Left cardiac atrium (tissue), 4 donors: ENCODE data around the gene PAPOLA. TPM values are rescaled to one million over a fixed set of nuclear protein-coding genes. Genes with fewer than 3 reads are reported as not detected.
"Not testable (repeated sequence)": the region's sequence is repeated elsewhere in the genome, so short reads cannot be mapped to it uniquely, and the experiment has no call there.

Source experiments
- ATAC-seq, 2 donors: fragments of 200-7000 bp; cut with Tn5 transposase; one replicate each; pipeline ENCODE4 v1.9.1; 2020; ENCODE audit warnings: mild to moderate bottlenecking in 2 of 2, moderate library complexity in 2 of 2
- DNase-seq: peaks from one replicate; pipeline ENCODE4 v3.0.0-alpha.2; 2020
- intact Hi-C, 2 donors: fragments of 100-400 bp; cut with DNase I; formaldehyde crosslinking; loops; one replicate each; pipeline versions ENCODE4 v1.14.1 to v1.15.1; 2022 to 2023
- long read RNA-seq: library from polyadenylated mRNA; unstranded; transcript quantifications from one replicate; pipeline ENCODE4 v2.0.0, GENCODE V29; 2021
- total RNA-seq, 2 donors: library from RNA; stranded (reverse); fragmentation: NEBNext Ultra II Directional; extraction: Animal tissue kit (Norgen Biotek cat#: 25700); gene quantifications; one replicate each; pipeline ENCODE4 v1.2.1, GENCODE V29; 2021
- donor health status: DM: no; HTN: yes; CAD: no.
- donor health status: DM: no; HTN: yes; CAD: no; lungs with severe emphysema.
- donor health status: DM: yes; HTN: yes; CAD: no.
- donor health status: Dilated cardiomyopathy.

Gene PAPOLA
- 100 to 1,000 TPM; 125 to 151 TPM for total RNA-seq
- long read RNA-seq, full-length matches to known transcripts, result 62 of 90 reads
- long read RNA-seq, partial matches to known transcripts, result 12 of 90 reads
- long read RNA-seq, other reads (novel, unspliced or antisense), result 16 of 90 reads

DNA sequence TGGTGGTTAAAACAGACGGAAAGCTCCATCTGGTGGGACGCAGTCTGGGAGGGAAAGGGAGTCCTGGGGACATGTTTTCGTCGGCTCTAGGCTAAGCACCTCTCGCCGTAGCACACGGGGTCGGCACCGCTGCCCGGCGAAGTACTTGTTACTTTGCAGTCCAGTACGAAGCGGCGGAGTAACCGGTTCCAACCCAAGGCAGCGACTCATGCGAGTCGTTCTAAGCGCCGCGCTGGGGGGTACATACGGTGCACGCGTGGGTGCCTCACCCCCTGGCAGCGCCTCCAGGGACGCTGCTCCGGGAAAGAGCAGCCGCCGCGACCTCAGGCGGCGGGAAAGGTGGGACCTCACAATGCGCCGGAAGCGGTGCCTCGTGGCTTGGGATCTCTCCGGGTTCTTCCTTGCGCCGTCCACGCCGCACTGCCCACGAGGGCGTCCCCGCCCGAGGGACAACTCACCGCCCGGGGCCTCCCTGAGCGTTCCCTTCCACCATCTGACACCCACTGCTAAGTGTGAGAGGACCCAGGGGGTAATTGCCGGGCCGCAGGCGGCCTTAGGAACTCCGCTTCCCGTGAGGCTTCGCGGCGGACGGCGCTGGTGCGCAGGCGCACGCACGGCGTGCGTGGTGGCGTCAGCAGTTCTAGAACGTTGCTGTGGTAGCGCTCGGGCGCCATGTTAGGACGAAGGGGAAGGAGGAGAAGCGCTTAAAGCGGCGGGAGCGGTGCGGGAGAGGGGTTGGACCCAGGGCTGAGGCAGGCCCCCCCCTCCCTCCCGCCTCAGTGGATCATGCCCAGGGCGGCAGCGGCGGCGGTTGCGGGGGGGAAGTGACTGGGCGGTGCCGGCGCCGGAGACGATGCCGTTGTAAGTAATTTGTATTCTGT lies at the start of gene PAPOLA:
TSS of gene PAPOLA (plus strand) at position 643 of the 881 bp plus-strand sequence. CDS start at position 854, 211 bp downstream.
- peak; percentile 96 for DNase-seq
- intact Hi-C loops, result no loop called here
- peak; percentile 98 to 99 for ATAC-seq

DNA sequence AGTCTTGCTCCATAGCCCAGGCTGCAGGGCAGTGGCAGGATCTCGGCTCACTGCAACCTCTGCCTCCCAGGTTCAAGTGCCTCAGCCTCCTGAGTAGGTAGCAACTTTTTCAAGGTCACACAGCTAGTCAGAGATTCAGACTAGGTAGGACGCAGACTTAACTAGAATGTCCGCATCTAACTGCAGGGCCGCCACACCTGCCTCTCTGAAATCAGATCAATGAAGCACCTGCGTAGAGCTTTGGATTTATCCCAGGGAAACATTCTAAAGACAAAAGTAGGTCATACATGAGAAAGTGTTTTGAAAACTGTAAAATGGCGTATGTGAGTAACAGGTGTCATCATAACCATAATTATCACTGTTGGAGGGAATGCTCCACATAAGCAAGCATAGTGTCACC lies 49.5 kb upstream of the PAPOLA start:
- DNase-seq (no peak), ATAC-seq (no peak)
- intact Hi-C loops, result no loop called here

DNA sequence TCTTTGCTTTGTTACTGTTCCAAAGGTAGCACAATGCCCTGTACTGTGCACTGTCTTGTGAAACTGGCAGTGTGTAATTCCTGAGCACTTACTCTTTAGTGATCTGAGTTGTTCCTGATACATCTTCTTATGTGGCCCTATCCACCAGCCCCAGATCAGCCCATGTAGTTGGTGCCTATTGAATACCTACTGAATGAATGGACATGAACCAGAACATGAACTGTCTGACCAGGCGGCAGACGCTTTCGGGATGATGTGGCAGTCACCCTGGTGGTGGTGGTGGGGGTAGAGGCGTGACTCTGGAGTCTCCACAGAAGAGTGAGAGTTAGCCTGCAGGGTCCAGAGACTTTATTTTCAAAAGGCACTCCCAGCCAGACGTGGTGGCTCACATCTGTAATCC lies 46.6 kb upstream of the PAPOLA start:
- no peak for ATAC-seq
- intact Hi-C loops, result no loop called here
- no peak for DNase-seq

DNA sequence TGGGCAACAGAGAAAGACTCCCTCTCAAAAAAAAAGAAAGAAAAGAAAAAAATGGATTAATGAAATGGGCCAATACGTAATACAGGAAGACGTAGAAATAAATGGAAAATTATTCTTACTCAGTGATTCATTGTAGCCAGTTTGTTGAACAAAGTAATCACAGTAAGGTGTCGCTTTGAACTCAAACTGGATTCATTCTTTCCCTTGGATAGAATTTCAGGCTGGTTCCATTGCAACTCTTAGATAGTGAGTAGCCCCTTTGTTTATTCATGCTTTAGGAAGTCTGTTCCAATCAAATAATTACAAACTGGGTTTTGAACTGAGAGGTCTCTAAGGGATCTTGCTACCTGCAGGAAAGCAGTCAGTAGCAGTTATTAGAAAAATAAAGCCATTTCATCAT lies 42.3 kb upstream of the PAPOLA start:
- intact Hi-C loops, result no loop called here
- no peak for ATAC-seq
- DNase-seq, result no peak

DNA sequence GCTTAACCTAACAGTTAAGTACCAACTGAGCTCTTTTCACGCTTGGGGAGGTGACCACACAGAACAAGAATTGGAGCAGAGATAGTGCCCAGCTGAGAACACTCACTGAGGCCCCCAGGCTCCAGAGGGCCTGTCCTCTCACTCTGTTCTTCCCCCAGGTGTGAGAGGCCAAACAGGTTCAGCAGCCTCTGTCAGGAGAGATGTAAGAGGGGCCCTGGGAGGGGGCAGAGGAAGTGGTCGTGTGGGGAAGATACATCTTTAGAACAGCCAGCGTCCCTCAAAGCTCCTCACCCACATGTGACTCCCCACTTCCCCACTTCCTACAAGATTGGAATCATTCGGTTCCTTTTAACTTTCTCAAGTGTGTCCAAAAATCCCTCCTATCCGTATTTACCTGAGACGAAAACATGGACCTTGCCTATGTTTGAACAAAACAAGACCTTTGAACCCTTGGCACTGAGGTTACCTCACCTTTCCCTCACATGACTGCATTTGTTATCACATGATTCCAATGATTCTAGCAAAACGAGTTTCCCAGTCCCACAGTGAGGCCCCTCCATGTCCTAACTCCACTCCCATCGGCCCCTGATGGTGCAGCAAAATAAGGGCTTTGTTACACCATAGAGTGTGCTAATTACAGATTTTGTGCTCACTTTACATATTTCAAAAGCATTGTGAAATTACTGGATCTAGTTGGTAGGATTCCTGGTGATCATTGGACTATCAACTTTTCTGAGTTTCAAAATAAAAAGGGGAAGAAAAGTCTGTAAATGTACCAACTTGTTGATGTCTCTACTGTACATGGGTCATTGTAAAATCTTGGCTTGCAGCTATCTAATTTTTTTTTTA lies 40.0 kb upstream of the PAPOLA start:
- intact Hi-C loops, result no loop called here
- ATAC-seq (no peak), DNase-seq (no peak)

DNA sequence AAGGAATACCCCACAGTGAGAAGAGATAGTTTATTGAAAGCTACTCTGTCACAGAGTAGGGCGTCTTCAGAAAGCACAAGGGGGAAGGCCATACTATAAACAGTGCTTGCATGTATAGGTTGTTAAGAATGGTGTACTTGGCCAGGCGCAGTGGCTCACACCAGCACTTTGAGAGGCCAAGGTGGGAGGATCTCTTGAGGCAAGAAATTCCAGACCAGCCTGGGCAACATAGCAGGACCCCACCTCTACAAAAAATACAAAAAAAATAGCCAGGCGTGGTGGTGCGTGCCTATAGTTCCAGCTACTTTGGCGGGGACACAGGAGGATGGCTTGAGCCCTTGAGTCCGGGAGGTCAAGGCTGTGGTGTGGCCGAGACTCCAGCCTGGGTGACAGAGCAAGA lies 38.0 kb upstream of the PAPOLA start:
- intact Hi-C loops, result no loop called here
- no peak for ATAC-seq

DNA sequence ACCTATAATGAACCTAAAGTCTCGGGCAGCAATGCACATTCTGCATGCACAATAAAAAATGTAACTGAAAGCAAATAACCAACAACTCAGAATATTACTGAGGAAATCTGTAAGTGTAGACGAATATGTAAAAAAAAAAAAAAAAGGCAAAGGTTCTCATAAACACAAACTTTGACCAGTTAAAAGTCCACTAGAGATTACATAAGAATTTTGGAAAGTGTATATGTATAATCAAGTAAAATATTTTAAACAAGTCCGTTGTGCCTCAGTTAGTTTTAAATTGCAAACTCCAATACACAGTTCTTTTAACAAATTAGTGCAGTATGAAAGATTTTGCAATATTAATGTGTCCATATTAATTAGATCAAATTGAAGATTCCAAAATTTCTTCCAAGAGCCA lies 35.3 kb upstream of the PAPOLA start:
- no peak for ATAC-seq
- no peak for DNase-seq
- intact Hi-C loops, result no loop called here

More for the DNA sequence above, 38.0 kb upstream of the PAPOLA start:
- no peak for DNase-seq

DNA sequence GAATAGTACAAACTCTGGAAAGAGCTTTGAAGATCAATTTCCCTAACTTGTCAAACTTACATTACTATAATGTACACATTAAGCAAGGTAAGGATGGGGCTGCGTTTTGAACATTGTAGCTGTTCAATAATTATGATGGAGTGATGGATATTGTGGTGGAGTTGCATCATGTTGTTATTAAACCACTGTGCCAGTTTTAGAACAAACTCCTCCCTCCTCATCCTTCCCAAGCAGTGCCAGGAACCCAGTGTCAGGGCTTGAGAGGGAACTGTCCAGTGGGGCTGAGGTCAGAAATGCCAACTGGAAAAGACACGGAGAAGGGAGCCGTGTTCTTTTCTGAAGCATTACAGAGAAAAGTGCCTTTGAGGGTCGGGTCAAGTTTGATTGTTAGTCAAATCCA lies 31.9 kb upstream of the PAPOLA start:
- ATAC-seq (no peak), DNase-seq (no peak)
- intact Hi-C loops, result no loop called here

DNA sequence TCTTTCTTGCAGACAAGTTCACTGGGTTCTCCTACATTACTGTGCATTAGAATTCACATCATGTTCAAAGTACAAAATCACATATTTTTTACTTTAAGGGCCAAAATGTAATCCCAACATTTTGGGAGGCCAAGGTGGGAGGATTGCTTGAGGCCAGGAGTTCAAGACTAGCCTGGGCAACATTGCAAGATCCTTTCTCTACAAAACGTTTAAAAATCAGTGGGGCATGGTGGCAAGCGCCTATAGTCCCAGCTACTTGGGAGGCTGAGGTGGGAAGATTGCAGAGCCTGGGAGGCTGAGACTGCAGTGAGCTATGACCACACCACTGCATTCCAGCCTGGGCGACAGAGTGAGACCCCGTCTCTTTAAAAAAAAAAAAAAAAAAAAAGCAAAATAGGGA lies 31.2 kb upstream of the PAPOLA start:
- intact Hi-C loops, ATAC-seq, DNase-seq: not testable (repeated sequence)

DNA sequence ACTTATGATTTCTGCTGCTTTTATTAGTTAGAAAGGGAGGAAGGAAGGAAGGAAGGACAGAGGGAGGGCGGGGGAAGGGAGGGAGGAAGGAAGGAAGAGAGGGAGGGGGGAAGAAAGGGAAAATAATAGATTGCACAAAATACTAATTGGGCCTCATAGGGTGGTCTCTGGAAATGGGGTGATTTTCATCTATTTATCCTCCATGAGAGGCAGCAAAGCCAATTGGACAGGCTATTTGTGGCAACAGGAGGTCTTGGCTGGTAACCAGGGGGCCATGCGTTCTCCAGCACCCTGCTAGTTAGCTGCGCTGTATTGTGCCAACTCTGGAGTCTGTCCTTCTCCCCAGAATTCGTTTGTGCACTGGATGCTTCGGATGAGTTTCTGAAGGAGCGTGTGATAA lies 24.1 kb upstream of the PAPOLA start:
- intact Hi-C loops, result no loop called here
- ATAC-seq, result no peak
- DNase-seq, result no peak

DNA sequence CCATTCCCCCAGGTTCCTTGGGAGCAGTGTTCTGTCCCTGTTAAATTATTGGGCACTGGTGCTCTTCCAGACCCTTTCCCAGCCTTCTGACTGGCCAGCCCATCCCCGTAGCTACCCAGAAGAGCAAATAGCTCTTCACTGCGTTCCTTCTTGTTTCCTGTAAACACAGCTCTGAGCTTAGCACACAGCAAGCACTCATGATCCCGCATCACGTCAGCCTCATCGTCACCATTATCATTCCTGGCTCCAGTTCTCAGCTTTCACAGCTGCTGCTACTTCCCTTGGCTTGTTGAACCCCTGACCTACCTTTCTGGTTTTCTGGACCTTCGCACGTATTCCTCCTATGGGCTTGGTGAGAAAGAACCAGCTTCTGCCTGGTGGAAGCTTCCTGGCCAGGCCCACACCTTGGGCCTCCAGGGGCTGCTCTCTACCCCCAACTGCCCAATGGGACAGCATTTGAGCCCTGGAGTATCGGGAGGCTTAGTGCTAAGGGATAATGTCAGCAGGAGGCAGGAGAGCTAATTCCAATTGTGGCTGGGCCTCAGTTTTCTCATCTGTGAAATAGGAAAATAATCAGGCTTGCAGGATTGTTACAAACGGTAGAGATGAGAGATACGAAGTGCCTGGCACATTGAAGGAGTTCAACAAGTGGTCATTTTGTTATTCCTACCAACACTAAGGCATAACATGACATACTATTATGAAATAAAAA lies 22.6 kb upstream of the PAPOLA start:
- DNase-seq, result no peak
- no peak for ATAC-seq
- intact Hi-C loops, result no loop called here

DNA sequence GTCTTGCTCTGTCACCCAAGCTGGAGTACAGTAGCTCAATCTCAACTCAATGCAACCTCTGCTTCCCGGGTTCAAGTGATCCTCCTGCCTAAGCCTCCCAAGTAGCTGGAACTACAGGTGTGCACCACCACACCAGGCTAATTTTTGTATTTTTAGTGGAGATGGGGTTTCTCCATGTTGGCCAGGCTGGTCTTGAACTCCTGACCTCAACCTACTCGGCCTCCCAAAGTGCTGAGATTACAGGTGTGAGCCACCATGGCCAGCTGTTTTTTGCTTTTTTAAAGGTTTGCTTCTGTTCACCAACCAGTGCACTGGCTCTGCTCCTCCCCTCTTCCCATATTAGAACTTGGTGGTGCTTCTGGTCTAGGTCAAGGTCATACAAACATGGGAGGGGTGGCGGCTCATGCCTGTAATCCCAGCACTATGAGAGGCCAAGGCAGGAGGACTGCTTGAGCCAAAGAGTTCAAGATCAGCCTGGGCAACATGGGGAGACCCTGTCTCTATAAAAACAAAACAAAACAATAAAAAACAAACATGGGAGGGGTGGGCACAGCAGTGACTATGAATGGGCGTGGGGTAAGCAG lies 20.4 kb upstream of the PAPOLA start:
- DNase-seq, result no peak
- intact Hi-C loops, result no loop called here
- ATAC-seq, result no peak

DNA sequence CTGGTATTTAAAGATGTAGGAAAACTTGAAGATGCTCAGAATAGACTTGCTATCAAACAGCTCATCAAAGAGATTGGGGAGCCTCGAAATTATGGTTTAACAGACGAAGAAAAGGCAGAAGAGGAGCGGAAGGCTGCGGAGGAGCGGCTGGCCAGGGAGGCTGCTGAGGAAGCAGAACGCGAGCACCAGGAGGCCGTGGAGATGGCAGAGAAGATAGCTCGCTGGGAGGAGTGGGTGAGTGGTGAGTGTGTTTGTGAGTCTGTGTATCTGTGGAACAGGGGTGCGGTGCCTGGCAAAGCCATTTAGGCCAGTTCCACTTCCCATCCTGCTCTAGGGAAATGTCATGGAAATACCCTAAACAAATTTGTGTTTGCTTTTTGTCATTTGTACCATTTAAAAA lies 19.2 kb upstream of the PAPOLA start:
- no peak for DNase-seq
- intact Hi-C loops, result no loop called here
- no peak for ATAC-seq

DNA sequence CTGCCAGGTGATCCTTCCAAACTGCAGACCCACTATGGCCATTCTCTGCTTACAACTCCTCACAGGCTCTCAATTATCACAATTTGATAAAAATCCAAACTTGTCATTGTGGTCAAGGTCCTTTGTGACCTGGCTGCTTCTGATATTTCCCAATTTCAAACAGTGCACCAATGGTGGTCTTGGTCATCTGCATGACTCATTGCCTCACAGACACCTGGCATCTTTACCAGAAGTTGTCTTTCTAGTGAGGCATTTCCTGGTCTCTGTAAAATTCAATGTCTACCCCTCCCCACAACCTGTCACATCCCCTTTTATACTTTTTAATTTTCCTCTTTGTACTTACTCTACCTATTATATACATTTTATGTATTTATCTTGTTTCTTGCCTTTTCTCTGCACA lies 17.8 kb upstream of the PAPOLA start:
- no peak for ATAC-seq
- DNase-seq, result no peak
- intact Hi-C loops, result no loop called here

DNA sequence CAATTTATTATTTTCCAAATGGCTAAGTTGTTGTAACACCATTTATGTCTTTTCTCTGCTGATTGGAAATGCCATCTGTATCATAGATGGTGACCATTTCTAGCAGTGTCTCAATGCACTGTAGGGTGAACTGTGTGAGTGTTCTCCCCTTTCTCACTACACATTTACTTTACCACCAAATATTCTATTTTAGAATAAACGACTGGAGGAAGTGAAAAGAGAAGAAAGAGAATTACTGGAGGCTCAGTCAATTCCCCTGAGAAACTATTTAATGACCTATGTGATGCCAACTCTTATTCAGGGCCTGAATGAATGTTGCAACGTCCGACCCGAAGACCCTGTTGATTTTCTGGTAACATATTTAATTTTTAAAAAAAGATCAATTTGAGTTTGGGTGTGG lies 15.5 kb upstream of the PAPOLA start:
- DNase-seq, result no peak
- no peak for ATAC-seq
- intact Hi-C loops, result no loop called here

DNA sequence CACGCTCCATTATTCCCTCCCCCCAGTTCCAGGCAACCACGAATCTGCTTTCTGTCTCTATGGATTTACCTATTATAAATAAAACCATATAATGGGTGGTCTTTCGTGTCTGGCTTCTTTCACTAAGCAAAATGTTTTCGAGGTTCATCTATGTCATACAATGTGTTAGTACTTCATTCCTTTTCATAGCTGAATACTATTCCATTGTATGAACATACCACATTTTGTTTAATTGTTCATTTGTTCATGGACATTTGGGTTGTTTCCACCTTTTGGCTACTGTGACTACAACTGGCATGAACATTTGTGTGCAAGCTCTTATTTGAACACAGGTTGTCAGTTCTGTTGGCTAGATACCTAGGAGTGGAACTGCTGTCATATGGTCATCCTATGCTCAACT lies 12.9 kb upstream of the PAPOLA start:
- intact Hi-C loops, result no loop called here
- no peak for ATAC-seq
- DNase-seq, result no peak

DNA sequence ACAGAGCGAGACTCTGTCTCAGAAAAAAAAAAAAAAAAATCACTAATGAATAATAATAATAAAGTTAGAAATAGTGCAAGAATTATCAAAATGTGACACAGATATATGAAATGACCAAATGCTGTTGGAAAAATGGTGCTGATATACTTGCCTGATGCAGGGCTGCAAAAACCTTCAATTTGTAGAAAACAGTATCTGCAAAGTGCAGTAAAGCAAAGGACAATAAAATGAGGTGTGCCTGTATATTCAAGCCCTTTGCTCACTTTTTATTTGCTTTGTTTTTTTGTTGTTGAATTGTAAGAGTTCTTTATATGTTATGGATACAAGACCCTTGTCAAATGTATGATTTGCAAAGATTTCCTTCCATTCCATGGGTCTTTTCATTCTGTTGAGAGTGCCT lies 9.0 kb upstream of the PAPOLA start:
- no peak for ATAC-seq
- DNase-seq, result no peak
- intact Hi-C loops, result no loop called here

DNA sequence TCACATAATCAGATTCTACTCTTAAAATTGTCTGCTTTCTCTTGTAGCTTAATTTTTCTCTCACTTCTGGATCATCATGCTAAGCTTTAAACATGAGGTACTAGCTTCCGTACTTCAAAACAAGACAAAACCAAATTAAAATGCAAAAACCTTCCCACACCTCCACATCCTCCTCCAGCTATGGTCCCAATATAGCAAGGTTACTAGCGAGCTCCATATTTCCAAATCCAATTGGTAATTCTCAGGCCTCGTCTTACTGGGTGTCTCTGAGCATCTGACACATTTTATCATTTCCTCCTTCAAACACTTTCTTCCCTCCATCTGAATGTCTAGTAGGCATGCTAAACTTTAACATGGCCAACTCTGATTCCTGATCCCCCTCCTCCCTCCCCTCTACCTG lies 7.9 kb upstream of the PAPOLA start:
- ATAC-seq, result no peak
- DNase-seq, result no peak
- intact Hi-C loops, result no loop called here

DNA sequence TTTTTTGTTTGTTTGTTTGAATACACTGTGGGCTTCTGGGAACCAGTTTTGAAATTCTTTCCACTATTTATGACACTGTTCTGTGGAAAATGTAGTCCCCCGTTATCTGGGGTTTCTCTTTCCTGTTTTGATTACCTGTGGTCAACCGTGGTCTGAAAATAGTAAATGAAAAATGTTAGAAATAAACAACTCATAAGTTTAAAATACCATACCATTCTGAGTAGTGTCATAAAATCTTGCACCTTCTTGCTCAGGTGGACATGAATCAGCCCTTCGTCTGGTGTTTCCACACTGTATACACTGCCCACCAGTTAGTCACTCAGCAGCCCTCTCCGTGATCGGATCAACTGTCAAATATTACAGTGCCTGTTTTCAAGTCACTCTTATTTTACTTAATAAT lies 5.1 kb upstream of the PAPOLA start:
- intact Hi-C loops, result no loop called here
- DNase-seq (no peak), ATAC-seq (no peak)
